GM23338 (cell line): ENCODE data around the gene ARMC9. TPM values are rescaled to one million over a fixed set of nuclear protein-coding genes. Genes with fewer than 3 reads are reported as not detected.

Experiments used
- ATAC-seq: fragments of 200-7000 bp; cut with Tn5 transposase; 3 replicates; pipeline ENCODE4 v1.9.1; 2020
- DNase-seq: peaks from one replicate; pipeline ENCODE4 v3.0.0-alpha.2; 2015; ENCODE audit warnings: low spot score
- H2AFZ ChIP-seq: fragments of 200-600 bp; sonication (generic); 2 replicates; pipeline ENCODE4 v1.8.0; 2016; ENCODE audit warnings: antibody characterized with exemption, mild to moderate bottlenecking, moderate library complexity
- H3F3A ChIP-seq: fragments of 200-600 bp; sonication (generic); replicated peaks from 2 replicates; pipeline ENCODE4 v1.8.0; 2017; ENCODE audit warnings: antibody characterized with exemption, mixed run types, low read depth
- H3K27ac ChIP-seq: fragments of 200-600 bp; sonication (generic); 2 replicates; pipeline ENCODE4 v1.6.1; 2016; ENCODE audit warnings: low read depth
- H3K27me3 ChIP-seq: fragments of 200-600 bp; sonication (generic); 2 replicates; pipeline ENCODE4 v1.8.0; 2016; ENCODE audit warnings: mild to moderate bottlenecking, mixed run types, moderate library complexity; ENCODE audit not compliant: insufficient read depth
- H3K36me3 ChIP-seq: fragments of 200-600 bp; sonication (generic); 2 replicates; pipeline ENCODE4 v1.8.0; 2016; ENCODE audit warnings: mild to moderate bottlenecking; ENCODE audit not compliant: insufficient read depth
- H3K4me1 ChIP-seq: fragments of 200-600 bp; sonication (generic); 2 replicates; pipeline ENCODE4 v1.8.0; 2016; ENCODE audit warnings: mild to moderate bottlenecking, moderate library complexity; ENCODE audit not compliant: insufficient read depth
- H3K4me2 ChIP-seq: fragments of 200-600 bp; sonication (generic); 2 replicates; pipeline ENCODE4 v1.7.1; 2017; ENCODE audit warnings: mixed run types
- H3K4me3 ChIP-seq: fragments of 200-600 bp; sonication (generic); 2 replicates; pipeline ENCODE4 v1.6.1; 2016; ENCODE audit warnings: mixed run types
- H3K79me2 ChIP-seq: fragments of 200-600 bp; sonication (generic); replicated peaks from 2 replicates; pipeline ENCODE4 v1.8.0; 2017; ENCODE audit warnings: mild to moderate bottlenecking; ENCODE audit not compliant: insufficient read depth
- H3K9me2 ChIP-seq: fragments of 200-600 bp; sonication (generic); 2 replicates; pipeline ENCODE4 v1.8.0; 2017; ENCODE audit not compliant: insufficient read depth
- H4K20me1 ChIP-seq: fragments of 200-600 bp; sonication (generic); replicated peaks from 2 replicates; pipeline ENCODE4 v1.8.0; 2017; ENCODE audit warnings: mild to moderate bottlenecking; ENCODE audit not compliant: insufficient read depth
- H3K27ac Mint-ChIP-seq: 2 replicates; pipeline ENCODE4 v1.8.0; 2020; ENCODE audit warnings: inconsistent platforms, mild to moderate bottlenecking, moderate library complexity, mixed read lengths
- H3K27me3 Mint-ChIP-seq: 3 replicates; pipeline ENCODE4 v1.8.0; 2022; ENCODE audit warnings: low read depth, mild to moderate bottlenecking, moderate library complexity, mixed read lengths, inconsistent platforms; ENCODE audit not compliant: insufficient read depth, poor library complexity
- H3K36me3 Mint-ChIP-seq: 3 replicates; pipeline ENCODE4 v1.8.0; 2021; ENCODE audit warnings: low read depth, mild to moderate bottlenecking, inconsistent platforms, moderate library complexity, mixed read lengths
- H3K4me1 Mint-ChIP-seq: 3 replicates; pipeline ENCODE4 v1.8.0; 2020; ENCODE audit warnings: mild to moderate bottlenecking, inconsistent platforms, mixed read lengths
- H3K4me3 Mint-ChIP-seq: 3 replicates; pipeline ENCODE4 v1.8.0; 2021; ENCODE audit warnings: moderate library complexity, mild to moderate bottlenecking, inconsistent platforms, mixed read lengths
- H3K9me3 Mint-ChIP-seq: 3 replicates; pipeline ENCODE4 v1.8.0; 2020; ENCODE audit warnings: moderate library complexity, mild to moderate bottlenecking, inconsistent platforms, mixed read lengths
- ETS1 ChIP-seq: IDR thresholded peaks from 2 replicates; pipeline ENCODE4 v1.6.1; 2016; ENCODE audit warnings: antibody characterized with exemption
- EZH2 ChIP-seq: fragments of 200-600 bp; sonication (generic); IDR thresholded peaks from one replicate; pipeline ENCODE4 v1.8.0; 2017; ENCODE audit warnings: antibody characterized with exemption, mild to moderate bottlenecking, low read depth; ENCODE audit not compliant: unreplicated experiment
- ZNF114 ChIP-seq: fragments of 250-450 bp; sonication (Bioruptor Pico); IDR thresholded peaks from 2 replicates; pipeline ENCODE4 v1.5.0; 2020; ENCODE audit warnings: mild to moderate bottlenecking, moderate library complexity
- ZNF462 ChIP-seq: fragments of 250-450 bp; sonication (Bioruptor Pico); IDR thresholded peaks from 2 replicates; pipeline ENCODE4 v1.5.0; 2020; ENCODE audit warnings: mild to moderate bottlenecking, moderate library complexity
- polyA plus RNA-seq: library from polyadenylated mRNA; unstranded; fragments of >200 nt; fragmentation: Nextera tagmentation; extraction: Ambion mirVana; gene quantifications from 2 replicates; pipeline ENCODE4 v1.2.1, GENCODE V29; 2016
- total RNA-seq: library from RNA; depleted of rRNA; stranded (reverse); fragments of >200 nt; shearing (Covaris generic); gene quantifications from 2 replicates; pipeline ENCODE4 v1.2.3, GENCODE V29; 2014

Gene ARMC9
- total and polyA plus RNA-seq, 2 experiments from 2014 or later, result 29.2 to 56.0 TPM

GRCh38 chr2:231238689-231239088 lies 40.3 kb downstream of the ARMC9 start:
- no peaks in the 10 kb centered on the region for H3K4me1 Mint-ChIP-seq

More at GRCh38 chr2:231238689-231239088, 40.3 kb downstream of the ARMC9 start:
- Histone ChIP-seq H3K4me1 (no peaks in the 10 kb centered on the region), H3K36me3 (peaks cover 9% of the 10 kb centered on the region; the same call in 1 of the 2 replicates), H4K20me1 (no peaks in the 10 kb centered on the region; the same call in 1 of the 2 replicates), H3K4me2 (no peak overlapping the region), H3K27me3 (no peaks in the 10 kb centered on the region), H2AFZ (no peak overlapping the region), H3K4me3 (no peak overlapping the region), H3K79me2 (no peaks in the 10 kb centered on the region), H3K9me2 (no peaks in the 10 kb centered on the region), H3K27ac (no peak overlapping the region), H3F3A (no peaks in the 10 kb centered on the region)
- TF ChIP-seq EZH2 (no peak), ETS1 (no peak), ZNF114 (CRISPR knock-in tag) (no peak), ZNF462 (CRISPR knock-in tag) (no peak)
- H3K4me3 Mint-ChIP-seq, result no peak overlapping the region
- H3K36me3 Mint-ChIP-seq, result peaks cover 23% of the 10 kb centered on the region
- ATAC-seq, result no peak
- H3K27ac Mint-ChIP-seq, result no peak overlapping the region
- no peak for DNase-seq
- H3K27me3 Mint-ChIP-seq, result peaks cover 2% of the 10 kb centered on the region
- no peaks in the 10 kb centered on the region for H3K9me3 Mint-ChIP-seq
